PC-3 (cell line): ENCODE measurements around the gene GP1BB.

Source experiments
- EZH2 ChIP-seq: fragments of 300-600 bp; sonication (generic); IDR thresholded peaks from one replicate; pipeline ENCODE4 v1.6.1; 2017; ENCODE audit warnings: antibody characterized with exemption, mild to moderate bottlenecking, low read length; ENCODE audit not compliant: unreplicated experiment
- TF ChIP-seq, protein P1 (sequence below): fragments of 300-600 bp; sonication (generic); conservative IDR thresholded peaks from 2 replicates; pipeline ENCODE4 v1.5.1; 2017; ENCODE audit warnings: antibody characterized with exemption, low read depth, mild to moderate bottlenecking, low read length

DNA sequence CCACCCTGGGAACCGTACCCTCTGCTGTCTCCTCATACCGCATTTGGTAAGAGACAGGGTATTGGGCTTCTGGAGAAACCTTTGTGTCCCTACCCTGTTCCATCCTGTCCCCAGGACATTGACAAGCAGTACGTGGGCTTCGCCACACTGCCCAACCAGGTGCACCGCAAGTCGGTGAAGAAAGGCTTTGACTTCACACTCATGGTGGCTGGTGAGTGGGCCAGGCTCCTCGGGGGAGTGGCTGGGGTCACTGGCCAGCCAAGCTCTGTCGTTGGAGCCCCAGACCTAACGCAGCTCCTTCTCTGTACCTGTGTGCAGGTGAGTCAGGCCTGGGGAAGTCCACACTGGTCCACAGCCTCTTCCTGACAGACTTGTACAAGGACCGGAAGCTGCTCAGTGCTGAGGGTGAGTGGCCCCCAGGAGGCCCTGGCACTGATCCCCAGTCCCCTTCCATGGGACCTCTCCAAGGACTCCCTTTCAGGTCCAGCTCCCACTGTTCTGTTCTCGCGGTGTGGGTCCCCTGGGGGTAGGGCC lies 3.8 kb upstream of the GP1BB start:
- TF ChIP-seq, protein P1, sequence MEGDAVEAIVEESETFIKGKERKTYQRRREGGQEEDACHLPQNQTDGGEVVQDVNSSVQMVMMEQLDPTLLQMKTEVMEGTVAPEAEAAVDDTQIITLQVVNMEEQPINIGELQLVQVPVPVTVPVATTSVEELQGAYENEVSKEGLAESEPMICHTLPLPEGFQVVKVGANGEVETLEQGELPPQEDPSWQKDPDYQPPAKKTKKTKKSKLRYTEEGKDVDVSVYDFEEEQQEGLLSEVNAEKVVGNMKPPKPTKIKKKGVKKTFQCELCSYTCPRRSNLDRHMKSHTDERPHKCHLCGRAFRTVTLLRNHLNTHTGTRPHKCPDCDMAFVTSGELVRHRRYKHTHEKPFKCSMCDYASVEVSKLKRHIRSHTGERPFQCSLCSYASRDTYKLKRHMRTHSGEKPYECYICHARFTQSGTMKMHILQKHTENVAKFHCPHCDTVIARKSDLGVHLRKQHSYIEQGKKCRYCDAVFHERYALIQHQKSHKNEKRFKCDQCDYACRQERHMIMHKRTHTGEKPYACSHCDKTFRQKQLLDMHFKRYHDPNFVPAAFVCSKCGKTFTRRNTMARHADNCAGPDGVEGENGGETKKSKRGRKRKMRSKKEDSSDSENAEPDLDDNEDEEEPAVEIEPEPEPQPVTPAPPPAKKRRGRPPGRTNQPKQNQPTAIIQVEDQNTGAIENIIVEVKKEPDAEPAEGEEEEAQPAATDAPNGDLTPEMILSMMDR, result no peak
- TF ChIP-seq EZH2, result no peak
